ENCODE results near the gene ACTG1.

Gene ACTG1

GRCh38 chr17:81481815-81482505 is 30.6 kb downstream of the ACTG1 start:
- no peak for DNase-seq (ENCODE audit: low read depth, low spot score)

GRCh38 chr17:81481073-81481799 is 31.4 kb downstream of the ACTG1 start:
- DNase-seq (ENCODE audit: low read depth, low spot score), result no peak

GRCh38 chr17:81480140-81481072 is 32.2 kb downstream of the ACTG1 start:
- no peak for DNase-seq (ENCODE audit: low read depth, low spot score)

- DNase-seq (ENCODE audit: low read depth, low spot score), result no peak
Observed at GRCh38 chr17:81479175-81480071, 33.2 kb downstream of the ACTG1 start.

DNA sequence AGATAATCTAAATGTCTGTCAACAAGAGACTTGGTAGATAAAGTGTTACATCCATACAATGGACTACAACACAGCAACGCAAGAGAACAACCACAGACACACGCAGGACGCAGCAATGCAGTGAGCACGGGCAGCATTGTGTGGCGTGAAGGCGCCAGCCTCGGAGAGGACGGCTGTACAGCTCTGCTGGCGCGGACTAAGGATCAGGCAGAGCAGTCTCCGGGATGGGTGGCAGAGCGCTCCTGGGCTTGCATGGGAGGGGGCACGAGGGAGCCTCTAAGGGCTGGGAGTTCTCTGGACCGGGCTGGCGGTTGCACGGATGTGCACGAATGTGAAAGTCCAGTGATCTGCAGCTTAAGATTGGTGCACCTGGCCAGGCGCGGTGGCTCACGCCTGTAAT is 34.5 kb downstream of the ACTG1 start:
- no peak for DNase-seq (ENCODE audit: low read depth, low spot score)

DNA sequence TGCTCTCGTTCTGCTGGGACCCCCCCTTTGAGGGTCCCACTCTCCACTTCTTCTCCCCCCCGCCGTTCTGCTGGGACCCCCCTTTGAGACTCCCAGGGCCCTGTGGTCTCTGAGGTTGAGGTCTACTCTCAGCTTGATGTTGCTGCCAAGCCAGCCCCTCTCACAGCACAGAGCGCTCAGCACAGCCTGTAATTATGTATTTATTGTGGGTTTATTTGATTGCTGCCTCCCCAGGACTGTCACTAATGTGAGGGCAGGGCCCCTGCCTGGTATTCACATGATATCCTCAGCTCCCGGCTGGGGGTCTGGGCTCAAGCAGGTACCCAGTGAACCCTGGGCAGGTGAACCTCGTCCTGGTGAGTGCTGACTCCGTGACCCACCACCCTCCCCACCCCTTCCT is 35.4 kb downstream of the ACTG1 start:
- no peak for DNase-seq (ENCODE audit: low read depth, low spot score)

DNA sequence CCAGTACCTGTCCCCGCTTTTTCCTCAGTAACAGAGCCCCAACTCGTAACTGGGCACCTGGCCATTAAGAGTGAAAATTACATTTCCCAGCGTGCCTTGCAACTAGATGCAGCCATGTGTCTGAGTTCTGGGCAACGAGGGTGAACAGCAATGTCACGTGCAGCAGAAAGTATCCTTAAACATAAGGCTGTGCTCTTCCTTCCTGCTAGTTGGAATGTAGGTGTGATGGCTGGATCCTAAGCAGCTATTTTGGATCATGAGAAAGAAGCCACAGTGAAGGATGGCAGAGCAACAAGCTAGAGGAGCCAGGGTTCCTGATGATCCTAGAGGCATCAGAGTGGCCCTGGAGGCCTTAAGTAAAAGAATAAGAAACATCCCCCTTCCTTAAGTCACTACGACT is 36.0 kb downstream of the ACTG1 start:
- DNase-seq (ENCODE audit: low read depth, low spot score), result no peak

DNA sequence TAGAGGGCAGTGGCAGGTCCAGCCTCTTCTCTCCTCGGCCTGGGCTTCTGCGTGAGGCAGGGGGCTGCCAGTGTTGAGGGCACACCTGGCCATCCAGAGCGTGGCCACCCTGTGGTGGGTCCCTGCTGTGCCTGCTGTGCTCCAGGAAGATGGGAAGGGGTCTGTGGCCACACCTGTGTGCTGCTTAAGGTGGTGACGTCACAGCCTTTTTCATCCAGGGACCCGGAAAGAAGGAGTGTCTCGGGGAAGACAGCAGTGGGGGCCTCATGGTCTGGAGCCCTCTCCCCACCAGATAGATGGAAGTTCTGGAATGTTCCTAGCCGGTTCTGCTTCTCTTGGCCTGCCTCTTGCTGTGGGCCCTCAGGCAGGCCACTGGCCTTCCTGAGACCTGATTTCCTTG is 36.5 kb downstream of the ACTG1 start:
- no peak for DNase-seq (ENCODE audit: low read depth, low spot score)

DNA sequence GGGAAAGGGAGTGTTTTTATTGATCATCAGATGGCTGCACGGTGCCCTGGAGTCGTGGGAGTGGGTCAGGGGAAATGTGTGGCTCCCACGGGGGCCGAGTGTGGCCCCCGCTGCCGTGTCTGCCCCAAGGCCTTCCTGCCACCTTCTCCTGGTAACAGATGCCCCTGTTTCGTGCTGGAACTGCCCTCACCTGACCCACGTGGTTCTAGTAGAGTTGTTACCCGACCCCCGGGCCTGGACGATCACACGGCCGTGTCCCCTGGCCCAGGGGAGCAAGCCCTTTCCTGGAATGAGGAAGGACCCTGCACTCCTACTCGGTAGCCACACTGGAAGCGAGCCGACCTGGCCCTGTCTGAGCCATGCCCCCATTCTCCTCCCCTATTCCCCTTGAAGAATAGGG is 37.6 kb downstream of the ACTG1 start:
- DNase-seq (ENCODE audit: low read depth, low spot score), result no peak

- no peak for DNase-seq (ENCODE audit: low read depth, low spot score)
Observed at GRCh38 chr17:81473019-81473418, 39.6 kb downstream of the ACTG1 start.

GRCh38 chr17:81471818-81472456 is 40.7 kb downstream of the ACTG1 start:
- DNase-seq (ENCODE audit: low read depth, low spot score), result no peak

DNA sequence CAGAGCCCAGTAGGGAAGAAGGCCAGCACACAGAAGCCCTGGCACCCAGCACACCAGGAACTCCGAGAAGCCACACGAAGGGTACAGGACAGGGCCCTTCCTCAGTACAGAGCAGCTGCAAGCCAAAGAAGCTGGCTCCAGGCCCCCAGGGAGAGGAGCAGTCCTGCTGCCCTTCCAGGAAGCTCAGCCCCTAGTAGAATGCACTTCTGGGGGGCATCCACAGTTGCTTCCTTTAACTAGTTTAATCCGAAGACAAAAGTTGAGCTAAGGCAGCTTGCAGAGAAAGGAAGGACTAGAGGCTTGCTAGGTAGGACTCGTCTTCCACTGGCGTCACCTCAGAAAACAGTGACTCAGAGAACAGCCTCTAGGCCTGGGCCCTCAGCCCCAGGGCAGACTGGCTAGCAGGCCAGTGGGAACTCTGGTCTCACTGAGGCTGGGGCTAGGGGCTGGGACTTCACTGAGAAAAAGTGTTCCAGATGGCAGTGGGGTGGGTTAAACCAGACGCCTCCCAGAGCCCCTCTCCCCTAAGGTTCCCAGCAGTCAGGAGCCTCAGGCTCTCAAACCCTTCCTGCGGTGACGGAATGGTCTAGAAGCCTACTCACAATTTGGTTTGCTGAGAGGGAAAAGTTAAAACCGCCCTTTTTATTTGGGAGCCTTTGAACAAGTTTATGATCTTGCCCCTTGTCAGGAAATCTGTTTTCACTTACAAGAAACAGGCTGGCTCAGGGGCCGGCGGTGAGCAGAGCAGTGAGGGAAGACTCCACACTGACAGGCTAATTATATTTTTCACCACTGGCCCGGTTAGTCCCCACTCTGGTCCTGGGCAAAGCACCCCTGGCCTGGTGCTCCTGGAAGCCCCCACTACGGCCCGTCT is 41.4 kb downstream of the ACTG1 start:
- DNase-seq (ENCODE audit: low read depth, low spot score), result no peak

- no peak for DNase-seq (ENCODE audit: low read depth, low spot score)
Observed at GRCh38 chr17:81470270-81470943, 42.2 kb downstream of the ACTG1 start.

DNA sequence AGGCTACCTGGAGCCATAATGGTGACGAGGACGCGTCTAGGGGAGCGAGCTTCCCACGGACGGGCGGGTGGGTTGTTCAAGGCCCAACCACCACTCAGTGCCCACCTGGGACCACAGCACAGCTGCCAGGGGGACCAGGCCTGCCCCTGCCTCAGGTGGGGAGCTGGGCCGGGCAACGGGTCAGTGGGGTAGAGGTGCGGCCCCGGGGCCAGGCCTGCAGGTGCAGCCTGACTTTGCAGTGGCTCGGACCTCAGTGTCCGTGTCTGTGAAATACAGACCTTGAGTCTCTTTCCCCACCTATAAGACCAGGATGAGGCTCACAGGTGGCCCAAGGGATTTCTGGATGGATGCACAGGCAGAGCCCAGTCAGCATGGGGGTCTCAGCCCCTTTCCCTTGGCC is 43.3 kb downstream of the ACTG1 start:
- DNase-seq (ENCODE audit: low read depth, low spot score), result no peak

- no peak for DNase-seq (ENCODE audit: low read depth, low spot score)
Observed at GRCh38 chr17:81468770-81469121, 43.9 kb downstream of the ACTG1 start.

DNA sequence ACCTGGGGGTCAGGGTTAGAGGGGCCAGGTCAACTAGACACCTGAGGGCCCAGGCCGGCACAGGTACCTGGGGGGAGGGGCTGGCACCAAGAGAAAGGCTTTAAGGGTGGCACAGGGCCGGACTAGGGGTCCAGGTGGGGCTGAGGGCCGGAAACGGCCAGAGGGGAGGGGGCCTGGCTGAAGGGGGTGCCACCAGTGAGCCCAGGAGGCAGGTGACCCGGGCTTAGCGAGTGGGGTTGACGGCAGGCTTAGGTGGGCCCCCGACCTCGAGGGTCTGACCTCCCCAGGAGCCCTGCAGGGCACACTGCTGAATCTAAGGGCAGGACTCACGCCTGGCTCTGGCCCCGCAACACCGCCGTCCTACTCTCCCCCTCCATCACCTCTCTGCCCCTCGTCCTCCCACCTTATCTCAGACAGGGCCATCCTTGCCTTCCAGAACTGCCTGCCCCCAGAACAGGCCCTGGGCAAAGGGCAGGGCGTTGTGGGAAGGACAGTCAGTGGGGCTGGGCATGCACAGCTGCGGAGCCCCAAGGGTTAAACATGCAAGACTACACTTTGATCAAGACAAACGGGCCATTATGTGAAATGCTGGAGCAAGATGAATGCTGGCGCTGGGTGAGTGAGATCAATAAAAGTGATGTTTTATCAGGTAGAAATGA is 44.4 kb downstream of the ACTG1 start:
- no peak for DNase-seq (ENCODE audit: low read depth, low spot score)

DNA sequence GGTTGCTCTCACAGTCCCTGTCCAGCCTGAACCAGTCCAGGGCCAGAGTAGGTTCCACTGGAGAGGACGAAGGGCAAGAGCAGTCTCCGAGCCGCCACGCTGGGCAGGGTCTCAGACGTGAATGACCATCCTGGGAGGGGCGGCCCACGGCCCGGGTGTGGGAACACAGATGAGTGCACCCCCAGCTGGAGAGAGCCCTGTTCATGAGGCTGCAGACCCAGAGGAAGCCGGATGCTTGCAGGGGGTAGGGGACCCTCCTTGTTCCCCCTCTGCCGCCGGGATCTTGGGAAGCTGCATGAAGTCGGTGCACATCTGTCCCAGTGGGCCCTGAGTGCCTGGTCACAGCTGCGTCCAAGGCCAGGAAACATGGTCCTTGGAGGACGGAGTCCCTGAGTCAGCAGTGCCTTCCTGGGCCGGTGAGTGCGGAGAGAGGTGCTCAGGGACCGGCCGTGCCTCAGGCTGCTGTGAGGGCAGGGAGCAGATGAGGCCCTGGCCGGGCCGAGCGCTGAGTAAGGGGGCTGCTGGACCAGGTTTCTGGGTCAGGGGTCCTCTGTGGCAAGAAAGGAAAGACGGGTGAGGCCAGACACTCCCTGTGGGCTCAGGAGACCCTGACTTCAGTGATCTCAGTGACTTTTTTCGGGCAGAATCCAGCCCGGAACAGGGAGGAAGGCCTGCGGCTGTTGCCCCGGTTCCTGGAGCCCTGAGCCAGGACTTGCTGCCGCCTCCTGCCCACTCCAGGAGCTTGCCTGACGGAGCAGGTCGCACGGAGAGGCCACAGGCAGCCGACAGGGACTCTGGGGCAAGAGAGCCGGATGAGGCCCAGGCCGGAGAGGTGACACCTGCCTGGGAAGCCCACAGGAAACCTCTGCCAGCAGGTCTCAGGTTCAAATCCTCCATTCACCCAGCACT is 45.8 kb downstream of the ACTG1 start:
- no peak for DNase-seq (ENCODE audit: low read depth, low spot score)

- no peak for DNase-seq (ENCODE audit: low read depth, low spot score)
Observed at GRCh38 chr17:81465910-81466309, 46.7 kb downstream of the ACTG1 start.

Measured in activated CD4-positive, CD25-positive, alpha-beta regulatory T cell treated with anti-CD3 and anti-CD28 coated beads, Interleukin-2, amount 50 U/mL, for 16 hours (primary cell).